Fibroblast of lung (primary cell): ENCODE data around the gene SPON1.

Experiments used
- EZH2 ChIP-seq: IDR thresholded peaks from 2 replicates; pipeline ENCODE4 v1.5.1; 2012; ENCODE audit warnings: low read length, control low read depth, mild to moderate bottlenecking; ENCODE audit errors: missing control alignments
- TF ChIP-seq, protein P1 (sequence below), 2 donors: IDR thresholded peaks in 1 of 2; conservative IDR thresholded peaks in 1 of 2; 1 replicate in 1 of 2; 2 replicates in 1 of 2; pipeline ENCODE4 v1.5.1; 2011 to 2012; ENCODE audit warnings: low read length in 2 of 2, control low read depth in 1 of 2, inconsistent platforms in 1 of 2, low read depth in 1 of 2, mild to moderate bottlenecking in 1 of 2

DNA sequence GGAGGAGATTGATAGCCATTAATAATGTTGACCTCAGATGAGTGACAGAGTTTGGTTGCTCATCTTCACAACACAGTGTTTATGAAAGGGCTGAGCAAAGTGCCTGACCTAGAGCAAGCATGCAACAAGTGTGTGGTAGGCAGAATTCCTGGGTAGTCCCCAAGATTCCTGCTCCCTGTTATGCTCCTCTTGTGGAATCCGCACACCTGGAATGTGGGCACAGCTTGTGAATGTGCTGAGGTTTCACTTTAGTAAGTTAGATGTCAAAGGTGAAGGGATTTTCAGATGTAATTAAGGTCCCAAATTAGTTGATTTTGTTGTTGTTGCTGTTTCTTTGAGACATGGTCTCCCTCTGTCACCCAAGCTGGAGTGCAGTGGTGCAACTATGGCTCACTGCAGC, 20.7 kb upstream of the SPON1 start:
- no peak for TF ChIP-seq EZH2
- TF ChIP-seq, protein P1, sequence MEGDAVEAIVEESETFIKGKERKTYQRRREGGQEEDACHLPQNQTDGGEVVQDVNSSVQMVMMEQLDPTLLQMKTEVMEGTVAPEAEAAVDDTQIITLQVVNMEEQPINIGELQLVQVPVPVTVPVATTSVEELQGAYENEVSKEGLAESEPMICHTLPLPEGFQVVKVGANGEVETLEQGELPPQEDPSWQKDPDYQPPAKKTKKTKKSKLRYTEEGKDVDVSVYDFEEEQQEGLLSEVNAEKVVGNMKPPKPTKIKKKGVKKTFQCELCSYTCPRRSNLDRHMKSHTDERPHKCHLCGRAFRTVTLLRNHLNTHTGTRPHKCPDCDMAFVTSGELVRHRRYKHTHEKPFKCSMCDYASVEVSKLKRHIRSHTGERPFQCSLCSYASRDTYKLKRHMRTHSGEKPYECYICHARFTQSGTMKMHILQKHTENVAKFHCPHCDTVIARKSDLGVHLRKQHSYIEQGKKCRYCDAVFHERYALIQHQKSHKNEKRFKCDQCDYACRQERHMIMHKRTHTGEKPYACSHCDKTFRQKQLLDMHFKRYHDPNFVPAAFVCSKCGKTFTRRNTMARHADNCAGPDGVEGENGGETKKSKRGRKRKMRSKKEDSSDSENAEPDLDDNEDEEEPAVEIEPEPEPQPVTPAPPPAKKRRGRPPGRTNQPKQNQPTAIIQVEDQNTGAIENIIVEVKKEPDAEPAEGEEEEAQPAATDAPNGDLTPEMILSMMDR (conservative IDR thresholded peaks at IDR 0.05 in 1 of 2, IDR thresholded peaks at IDR 0.05 in 1 of 2; ENCODE audit: low read depth in 1 of 2, low read length in 2 of 2): no peak
